Measurements from ENCODE around the gene UBTD1. TPM values are rescaled to one million over a fixed set of nuclear protein-coding genes. Genes with fewer than 3 reads are reported as not detected.
"Not testable (repeated sequence)": the region's sequence is repeated elsewhere in the genome, so short reads cannot be mapped to it uniquely, and the experiment has no call there.

UBTD1 gene
- total RNA-seq, 2 experiments from 2014 or later = 2.1 to 2.3 TPM

DNA sequence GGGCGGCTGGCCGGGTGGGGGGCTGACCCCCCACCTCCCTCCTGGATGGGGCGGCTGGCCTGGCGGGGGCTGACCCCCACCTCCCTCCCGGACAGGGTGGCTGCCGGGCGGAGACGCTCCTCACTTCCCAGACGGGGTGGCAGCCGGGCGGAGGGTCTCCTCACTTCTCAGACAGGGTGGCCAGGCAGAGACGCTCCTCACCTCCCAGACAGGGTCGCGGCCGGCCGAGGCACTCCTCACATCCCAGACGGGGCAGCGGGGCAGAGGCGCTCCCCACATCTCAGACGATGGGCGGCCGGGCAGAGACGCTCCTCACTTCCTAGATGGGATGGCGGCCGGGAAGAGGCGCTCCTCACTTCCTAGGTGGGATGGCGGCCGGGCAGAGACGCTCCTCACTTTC is 30.2 kb downstream of the UBTD1 start:
- POLR2A ChIA-PET, CTCF ChIA-PET: not testable (repeated sequence)

DNA sequence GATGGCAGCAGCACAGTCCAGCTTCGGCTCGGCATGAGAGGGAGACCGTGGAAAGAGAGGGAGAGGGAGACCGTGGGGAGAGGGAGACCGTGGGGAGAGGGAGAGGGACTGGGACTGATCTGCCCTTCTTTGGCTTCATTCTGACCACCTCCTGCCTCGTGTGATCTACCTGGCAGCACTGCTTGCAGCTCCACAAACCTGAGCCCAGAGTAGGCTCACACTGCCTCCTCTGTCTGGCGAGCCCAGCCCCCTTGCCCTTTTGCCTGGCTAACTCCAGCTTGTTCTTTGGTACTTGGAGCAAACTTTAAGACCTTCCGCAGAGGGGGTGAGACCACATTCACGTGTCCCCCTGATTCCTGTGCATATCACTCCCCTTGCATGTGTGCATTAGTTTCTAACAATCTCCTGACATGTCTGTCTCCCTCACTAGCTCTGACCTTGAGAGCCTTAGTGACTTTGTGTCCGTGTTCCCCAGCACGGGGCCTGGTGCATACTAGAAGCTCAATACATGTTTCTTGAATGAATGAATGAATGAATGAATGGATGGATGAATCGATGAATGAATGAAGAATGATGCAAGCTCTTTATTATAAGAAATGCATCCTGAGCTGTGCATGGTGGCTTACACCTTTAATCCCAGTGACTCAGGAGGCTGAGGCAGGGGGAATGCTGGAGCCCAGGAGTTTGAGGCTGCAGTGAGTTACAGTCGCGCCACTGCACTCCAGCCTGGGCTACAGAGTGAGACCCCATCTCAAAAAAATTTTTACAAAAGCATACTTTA is 31.2 kb downstream of the UBTD1 start:
- ChIA-PET CTCF (no interaction called here), POLR2A (no interaction called here)

DNA sequence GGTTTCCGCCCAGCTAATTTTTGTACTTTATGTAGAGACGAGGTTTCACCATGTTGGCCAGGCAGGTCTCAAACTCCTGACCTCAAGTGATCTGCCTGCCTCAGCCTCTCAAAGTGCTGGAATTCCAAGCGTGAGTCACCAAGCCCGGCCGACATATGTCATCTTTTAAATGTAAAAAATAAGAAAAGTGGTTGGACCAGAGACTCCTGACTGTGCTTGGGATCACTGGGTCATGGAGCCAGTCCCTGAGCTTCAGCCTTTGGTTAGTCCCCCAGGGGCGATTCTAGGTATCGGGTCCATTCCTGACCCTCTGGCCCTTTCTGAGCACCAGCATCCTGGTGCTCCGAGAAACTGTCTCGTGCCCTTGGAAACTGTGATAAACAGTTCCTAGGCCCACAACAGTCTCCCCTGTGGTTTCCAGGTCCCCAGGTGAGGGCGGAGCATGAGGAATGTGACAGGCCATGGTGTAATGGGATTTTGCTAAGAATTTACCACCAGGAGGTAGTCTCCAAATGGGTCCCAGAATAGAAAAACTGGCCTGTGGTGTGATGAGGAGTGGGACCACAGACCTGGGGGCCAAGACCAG is 32.8 kb downstream of the UBTD1 start:
- CTCF ChIA-PET = no interaction called here
- POLR2A ChIA-PET = no interaction called here

- CTCF ChIA-PET = interaction anchor here (0.6 to 1.0 kb wide), 2 partner anchors 18 to 140 kb away, joined by 3 to 4 read pairs; no protein-coding TSS in a partner anchor
- POLR2A ChIA-PET = no interaction called here
These were observed 34.4 kb downstream of the UBTD1 start for GRCh38 chr10:97532935-97533671.

- POLR2A ChIA-PET = no interaction called here
These were observed 35.2 kb downstream of the UBTD1 start for GRCh38 chr10:97533888-97534287.

GRCh38 chr10:97534746-97535367 is 36.1 kb downstream of the UBTD1 start:
- CTCF ChIA-PET = interaction anchor here (1.2 to 2.7 kb wide), 3 partner anchors 13 to 89 kb away, joined by 3 to 20 read pairs (median 7); no protein-coding TSS in a partner anchor
- POLR2A ChIA-PET = no interaction called here

More at GRCh38 chr10:97533888-97534287, 35.2 kb downstream of the UBTD1 start:
- CTCF ChIA-PET = interaction anchor here (0.6 to 2.7 kb wide), 6 partner anchors 12 to 475 kb away, joined by 3 to 20 read pairs (median 4); no protein-coding TSS in a partner anchor

DNA sequence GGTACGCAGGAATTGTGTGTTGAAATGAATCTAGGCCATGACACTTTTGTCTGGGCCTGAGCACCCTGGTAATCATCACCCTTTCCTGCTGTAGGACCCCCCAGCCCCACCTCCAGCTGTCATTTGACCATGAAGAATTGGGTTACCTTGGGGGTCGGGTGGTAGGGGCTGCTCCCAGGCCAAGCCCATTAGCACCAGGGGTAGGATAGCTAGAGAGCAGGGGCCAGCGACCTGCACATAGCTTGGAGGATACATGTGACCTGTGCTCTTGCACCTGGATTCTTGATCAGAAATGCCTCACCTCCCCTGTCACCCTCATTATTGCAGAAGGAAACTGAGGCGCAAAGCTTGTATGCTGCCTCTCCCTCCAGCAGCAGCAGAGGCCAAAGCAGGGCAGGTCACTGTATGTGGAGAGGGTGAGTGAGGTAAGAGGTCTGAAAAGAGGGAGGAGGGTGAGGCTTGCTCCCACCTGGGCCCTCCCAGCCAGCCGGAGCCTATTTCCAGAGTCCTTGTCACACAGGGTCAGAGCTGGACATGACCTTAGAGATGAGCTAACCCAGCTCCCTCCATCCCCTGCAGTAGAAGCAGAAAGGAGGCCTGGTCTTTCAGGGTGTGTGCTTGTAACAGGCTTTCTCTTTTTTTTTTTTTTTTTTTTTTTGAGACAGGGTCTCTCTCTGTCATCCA is 38.6 kb downstream of the UBTD1 start:
- ChIA-PET POLR2A (no interaction called here), CTCF (no interaction called here)

- CTCF ChIA-PET = no interaction called here
- POLR2A ChIA-PET = no interaction called here
These were observed 39.7 kb downstream of the UBTD1 start for GRCh38 chr10:97538411-97538810.

DNA sequence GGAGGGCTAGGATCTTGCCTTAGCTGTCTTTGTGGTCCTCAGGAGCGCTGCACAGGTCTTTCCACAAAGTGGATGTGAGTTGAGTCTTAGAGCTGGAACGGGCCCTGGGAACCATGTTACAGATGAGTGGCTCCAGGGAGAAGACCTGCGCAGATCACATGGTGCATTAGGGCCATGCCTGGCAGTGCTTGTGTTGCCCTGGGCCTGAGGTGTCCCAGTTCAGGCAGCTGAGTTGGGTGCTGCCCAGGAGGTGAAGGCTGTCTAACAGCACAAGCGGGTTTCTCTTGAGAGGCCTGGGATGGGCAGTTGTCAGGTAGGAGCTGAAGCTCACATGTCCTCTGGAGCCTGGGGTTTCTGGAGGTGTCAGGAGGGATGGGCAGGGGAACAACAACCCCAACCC is 40.1 kb downstream of the UBTD1 start:
- POLR2A ChIA-PET = no interaction called here
- CTCF ChIA-PET = interaction anchor here (0.9 kb wide), 1 partner anchor 31 kb away, joined by 3 read pairs; no protein-coding TSS in a partner anchor

DNA sequence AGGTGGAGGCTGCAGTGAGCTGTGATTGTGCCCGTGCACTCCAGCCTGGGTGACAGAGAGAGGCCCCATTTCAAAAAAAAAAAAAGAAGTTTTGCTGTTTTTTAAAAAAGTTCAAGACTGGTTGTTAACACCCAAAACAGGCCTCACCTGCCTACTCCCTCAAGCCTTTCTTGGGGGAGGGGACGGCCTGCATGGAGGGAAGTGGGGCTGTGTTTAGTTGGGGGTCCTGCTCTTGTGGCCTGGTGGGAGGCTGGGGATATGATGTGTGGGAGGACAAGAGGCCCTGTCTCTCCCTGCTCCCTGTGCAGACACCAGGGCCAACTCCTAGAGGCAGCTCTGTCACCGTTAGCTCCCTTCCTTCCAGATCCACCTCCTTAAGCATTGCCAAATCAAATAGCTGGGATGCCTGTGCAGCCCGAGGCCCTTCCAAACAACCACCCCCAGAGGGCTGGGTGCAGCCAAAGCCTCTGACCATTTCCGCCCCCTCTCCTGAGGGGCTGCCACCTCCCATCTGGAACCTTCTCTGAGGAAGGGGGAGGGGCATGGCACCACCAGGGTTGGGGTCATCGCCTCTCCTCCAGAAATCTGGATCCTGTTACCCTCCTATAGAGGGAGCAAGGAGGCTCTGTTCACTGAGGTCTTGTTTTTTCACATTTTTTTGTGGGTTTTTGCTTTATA is 40.9 kb downstream of the UBTD1 start:
- CTCF ChIA-PET = interaction anchor here (0.6 to 0.9 kb wide), 2 partner anchors 13 to 32 kb away, joined by 3 to 7 read pairs; no protein-coding TSS in a partner anchor
- POLR2A ChIA-PET = no interaction called here

- ChIA-PET POLR2A (no interaction called here), CTCF (interaction anchor here (0.7 to 0.9 kb wide), 3 partner anchors 40 to 130 kb away, joined by 3 to 5 read pairs (median 4); no protein-coding TSS in a partner anchor)
These were observed 42.2 kb downstream of the UBTD1 start for GRCh38 chr10:97540669-97541500.

DNA sequence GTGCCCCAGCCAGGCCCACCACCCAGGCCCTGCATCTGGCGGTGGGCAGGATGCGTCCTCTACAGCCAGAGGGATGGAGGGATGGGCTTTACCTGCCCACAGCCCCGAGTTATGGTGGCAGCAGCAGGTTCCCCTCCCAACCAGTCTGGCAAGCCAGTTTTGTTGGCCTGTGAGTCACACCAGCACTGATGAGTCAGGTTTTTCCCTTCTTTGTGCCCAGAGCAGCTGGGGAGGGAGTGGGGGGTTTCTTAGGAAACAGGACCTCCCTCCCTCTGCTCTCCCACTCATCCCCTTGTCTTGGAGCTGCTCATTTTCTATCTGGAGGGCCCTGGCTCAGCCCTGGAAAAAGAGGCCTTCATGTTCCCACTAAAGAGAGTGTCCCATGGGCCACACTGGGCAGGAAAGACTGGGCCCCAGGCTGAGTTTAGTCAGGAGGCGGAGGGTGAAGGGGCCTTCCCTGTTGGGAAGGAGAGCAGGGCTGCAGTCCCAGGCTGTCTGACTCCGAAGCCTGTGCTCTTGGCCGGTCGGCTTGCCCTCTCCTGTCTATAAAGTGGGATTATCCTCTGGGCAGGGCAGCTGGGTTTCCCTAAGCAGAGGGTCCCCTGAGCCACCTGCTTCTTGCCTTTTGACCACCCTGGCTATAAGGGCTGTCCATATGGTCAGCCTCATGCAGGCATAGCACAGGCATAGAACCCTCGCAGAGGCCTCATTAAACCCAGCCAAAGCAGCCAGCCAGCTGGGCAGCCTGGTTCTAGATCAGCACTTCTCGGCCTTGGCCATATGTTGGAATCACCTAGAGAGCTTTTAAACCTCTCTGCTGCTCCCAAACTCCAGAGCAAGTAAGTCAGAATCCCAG is 43.7 kb downstream of the UBTD1 start:
- ChIA-PET POLR2A (no interaction called here), CTCF (interaction anchor here (1.5 kb wide), 1 partner anchor 12 kb away, joined by 6 read pairs; no protein-coding TSS in a partner anchor)

GRCh38 chr10:97543025-97543546 is 44.4 kb downstream of the UBTD1 start:
- POLR2A ChIA-PET = no interaction called here
- CTCF ChIA-PET = interaction anchor here (1.5 kb wide), 1 partner anchor 11 kb away, joined by 6 read pairs; no protein-coding TSS in a partner anchor

DNA sequence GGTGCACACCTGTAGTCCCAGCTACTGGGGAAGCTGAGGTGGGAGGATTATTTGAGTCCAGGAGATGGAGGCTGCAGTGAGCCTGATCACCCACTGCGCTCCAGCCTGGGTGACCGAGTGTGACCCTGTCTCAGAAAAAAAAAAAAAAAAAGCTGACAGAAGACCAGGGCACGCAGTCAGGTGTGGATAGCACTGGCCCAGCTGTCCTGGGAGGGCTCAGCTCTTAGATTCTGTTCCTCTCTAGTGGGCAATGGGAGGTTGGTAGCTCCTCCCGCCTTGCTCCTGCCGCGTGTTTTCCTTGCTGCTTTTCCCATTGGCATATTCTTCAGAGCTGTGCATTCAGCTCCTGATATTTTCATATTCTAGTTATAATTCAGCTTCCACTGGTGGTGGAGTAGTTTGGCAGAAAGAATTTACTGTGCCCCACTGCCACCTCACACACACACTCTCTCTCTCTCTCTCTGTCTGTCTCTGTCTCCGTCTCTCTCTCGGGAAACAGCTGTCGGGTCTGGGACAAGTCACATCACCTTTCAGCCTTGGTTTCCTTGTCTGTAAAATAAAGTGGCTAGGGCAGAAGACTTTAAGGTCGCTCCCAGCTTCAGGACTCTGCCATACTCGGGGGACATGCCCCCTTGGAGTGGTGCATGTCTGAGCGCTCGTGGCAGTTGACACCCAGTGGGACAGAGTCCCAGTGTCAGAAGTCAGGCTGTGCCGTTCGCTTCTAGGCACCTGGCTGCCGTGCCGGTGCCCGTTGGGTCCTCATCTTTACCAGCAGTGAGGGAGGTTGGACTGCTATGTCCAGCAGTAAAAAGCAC is 47.9 kb downstream of the UBTD1 start:
- CTCF ChIA-PET = interaction anchor here (0.7 to 0.8 kb wide), 2 partner anchors 67 to 249 kb away, joined by 3 to 4 read pairs; no protein-coding TSS in a partner anchor
- POLR2A ChIA-PET = no interaction called here

- ChIA-PET CTCF (no interaction called here), POLR2A (no interaction called here)
These were observed 48.5 kb downstream of the UBTD1 start for GRCh38 chr10:97547271-97547600.

- CTCF ChIA-PET = no interaction called here
These were observed 49.2 kb downstream of the UBTD1 start for GRCh38 chr10:97547962-97548361.

More at GRCh38 chr10:97547962-97548361, 49.2 kb downstream of the UBTD1 start:
- POLR2A ChIA-PET = no interaction called here

All from activated CD8-positive, alpha-beta memory T cell treated with anti-CD3 and anti-CD28 coated beads for 36 hours (primary cell).